SH-SY5Y (cell line): Measurements from ENCODE around the gene KIF2A.

ENCODE experiments used
- GATA2 ChIP-seq: IDR thresholded peaks from 2 replicates; pipeline ENCODE4 v1.6.1; 2011; ENCODE audit warnings: mild to moderate bottlenecking, low read depth, low read length
- GATA3 ChIP-seq: IDR thresholded peaks from 2 replicates; pipeline ENCODE4 v1.6.1; 2011; ENCODE audit warnings: low read depth, mild to moderate bottlenecking, low read length, moderate library complexity

- no peak for TF ChIP-seq GATA3
- no peak for TF ChIP-seq GATA2
Measured at GRCh38 chr5:62330302-62330701, 24.3 kb downstream of the KIF2A start.
